Stimulated activated naive CD4-positive, alpha-beta T cell treated with Interleukin-2 at 50 U/mL for 16 hours (primary cell): ENCODE results near the gene NECAB3.

Source experiments
- DNase-seq: peaks from one replicate; lab custom pipeline; 2025; lab: John Stamatoyannopoulos, UW

The NECAB3 gene

GRCh38 chr20:33697129-33697528 is 22.9 kb upstream of the NECAB3 start:
- DNase-seq = no peak

DNA sequence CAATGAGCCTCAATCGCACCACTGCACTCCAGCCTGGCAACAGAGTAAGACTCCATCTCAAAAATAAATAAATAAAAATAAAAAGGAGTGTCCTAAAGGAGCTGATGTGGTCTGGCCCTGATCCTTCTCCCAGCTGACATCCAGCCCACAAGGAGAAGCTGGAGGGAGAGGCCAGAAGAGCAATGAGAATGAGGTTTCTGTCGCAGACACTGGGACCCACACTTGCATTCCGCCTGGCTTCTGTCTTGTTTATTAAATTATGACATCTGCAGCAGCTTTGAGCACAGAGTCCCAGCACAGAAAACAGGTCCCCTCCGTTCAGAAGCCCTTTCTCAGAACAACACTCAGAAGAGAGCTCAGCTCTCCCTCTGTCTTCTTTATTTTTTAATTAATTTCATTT is 22.2 kb upstream of the NECAB3 start:
- DNase-seq = no peak

GRCh38 chr20:33694639-33695012 is 20.4 kb upstream of the NECAB3 start:
- DNase-seq = no peak

DNA sequence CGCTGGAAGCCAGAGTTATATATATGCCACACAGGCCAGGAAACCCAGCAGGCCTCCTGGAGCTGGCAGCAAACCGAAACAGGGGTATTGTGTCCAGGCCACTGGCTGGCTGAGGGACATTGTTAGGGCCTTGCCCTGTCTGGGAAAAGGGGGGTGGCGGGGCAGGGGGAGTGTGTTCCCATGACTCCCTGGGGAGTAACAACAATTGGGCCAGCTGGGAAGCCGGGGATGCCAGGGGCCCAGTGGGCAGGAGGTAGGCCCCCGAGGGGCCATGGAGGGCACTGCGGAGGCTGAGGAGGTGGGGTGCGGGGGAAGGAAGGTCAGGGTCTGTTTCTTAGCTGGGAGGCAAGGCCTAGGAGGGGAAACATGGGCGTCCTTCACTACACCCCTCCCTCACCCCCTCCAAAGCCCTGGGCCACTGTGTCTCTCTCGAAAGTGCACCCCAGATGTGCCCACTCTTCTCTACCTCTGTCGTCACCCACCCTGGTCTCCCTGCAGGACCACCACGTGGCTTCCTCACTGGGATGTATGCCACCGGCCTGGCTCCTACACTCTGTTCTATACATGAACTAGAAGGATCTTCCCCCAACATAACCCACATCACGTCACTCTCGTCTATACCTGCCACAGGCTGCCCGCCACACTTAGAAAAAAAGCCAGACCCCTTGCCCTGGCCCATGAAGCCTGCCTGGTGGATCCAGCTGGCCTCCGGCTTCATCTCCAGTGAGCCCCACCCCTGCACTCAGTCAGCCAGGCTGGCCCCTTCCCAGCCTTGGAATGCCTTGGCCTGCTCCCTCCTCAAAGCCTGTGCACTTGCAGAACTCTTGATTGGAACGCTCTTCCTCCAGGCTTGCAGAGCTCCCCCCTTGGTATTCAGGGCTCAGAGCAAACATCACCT is 19.8 kb upstream of the NECAB3 start:
- no peak for DNase-seq

DNA sequence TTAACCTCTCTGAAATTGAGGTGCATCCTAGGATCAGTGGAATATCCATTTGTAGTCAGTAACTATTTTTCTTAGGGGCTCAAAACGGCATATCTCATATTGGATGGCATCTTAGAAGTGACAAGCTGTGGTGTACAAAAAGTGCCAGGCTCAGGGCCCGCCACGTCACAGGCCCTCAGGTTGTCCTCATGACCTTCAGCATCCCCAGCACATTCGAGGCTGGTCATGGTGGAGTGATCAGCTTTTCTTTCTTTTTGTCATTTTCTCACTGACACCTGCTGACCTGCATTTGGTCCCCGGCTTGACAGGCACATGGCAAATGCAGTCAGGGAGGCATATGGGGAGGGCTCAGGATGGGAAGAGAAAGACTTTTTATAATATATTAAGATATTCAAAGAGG is 19.1 kb upstream of the NECAB3 start:
- no peak for DNase-seq

DNA sequence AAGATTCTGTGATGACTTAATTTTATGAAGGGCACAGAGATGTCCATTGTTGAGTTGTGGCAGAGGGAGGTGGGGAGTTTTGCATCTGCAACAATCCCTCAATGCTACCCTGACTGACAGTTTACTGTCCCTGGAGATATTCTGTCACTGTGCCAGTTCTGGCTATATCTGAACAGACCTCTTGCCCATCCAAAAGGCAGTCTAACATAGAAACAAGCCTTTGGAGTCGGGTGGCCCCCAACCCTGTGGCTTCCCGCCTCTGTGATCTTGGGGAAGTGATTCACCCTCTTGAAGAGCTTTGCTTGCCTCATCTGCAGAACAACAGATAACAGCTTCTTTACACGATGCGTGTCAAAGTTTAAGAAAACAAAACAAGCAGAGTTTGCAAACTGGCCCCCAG is 15.7 kb upstream of the NECAB3 start:
- DNase-seq = peak; percentile 25

- DNase-seq = no peak
These were observed 15.3 kb upstream of the NECAB3 start for GRCh38 chr20:33689493-33689892.

GRCh38 chr20:33688938-33689424 is 14.8 kb upstream of the NECAB3 start:
- no peak for DNase-seq

DNA sequence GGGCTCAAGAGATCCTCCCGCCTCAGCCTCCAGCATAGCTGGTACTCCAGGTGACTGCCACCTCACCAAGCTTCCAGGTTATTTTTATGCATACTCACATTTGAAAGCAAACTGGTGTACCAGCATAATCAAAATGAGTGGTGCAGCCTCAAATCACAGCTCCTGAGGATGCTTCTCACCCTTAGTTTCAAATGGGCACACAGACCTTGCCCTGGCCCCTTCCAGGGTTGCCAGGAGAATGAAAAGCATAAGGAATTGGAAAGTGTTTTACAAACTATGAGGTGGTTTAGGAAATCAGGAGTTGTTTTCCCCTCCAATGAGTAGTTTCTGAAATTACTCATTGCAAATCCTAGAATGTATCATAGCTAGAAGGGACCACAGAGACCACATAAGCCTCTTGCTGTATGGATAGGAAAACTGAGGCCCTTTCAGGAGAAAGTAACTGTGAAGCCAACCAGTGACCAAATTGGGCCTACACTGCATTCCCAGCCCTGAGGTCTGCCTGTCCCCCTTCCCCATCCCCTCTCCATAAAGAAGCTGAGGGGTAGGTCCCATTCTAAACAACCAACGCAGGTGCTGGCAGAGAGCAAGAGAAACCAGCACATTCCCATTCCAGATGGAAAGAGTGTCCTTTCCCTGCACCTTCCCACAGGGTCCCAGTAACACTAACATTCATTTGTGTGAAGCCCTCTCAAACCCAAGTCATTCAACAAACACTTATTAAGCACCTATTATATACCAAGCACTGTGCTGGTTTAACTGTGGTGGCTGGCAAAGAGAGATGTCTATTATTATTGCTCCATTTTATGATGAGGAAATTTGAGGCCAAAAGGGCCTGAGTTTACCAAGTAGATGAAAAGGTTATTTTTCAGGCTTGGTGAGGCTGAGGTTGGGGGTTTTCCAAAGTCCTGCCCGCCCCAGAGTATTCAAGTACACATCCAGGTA is 14.0 kb upstream of the NECAB3 start:
- DNase-seq = no peak

DNA sequence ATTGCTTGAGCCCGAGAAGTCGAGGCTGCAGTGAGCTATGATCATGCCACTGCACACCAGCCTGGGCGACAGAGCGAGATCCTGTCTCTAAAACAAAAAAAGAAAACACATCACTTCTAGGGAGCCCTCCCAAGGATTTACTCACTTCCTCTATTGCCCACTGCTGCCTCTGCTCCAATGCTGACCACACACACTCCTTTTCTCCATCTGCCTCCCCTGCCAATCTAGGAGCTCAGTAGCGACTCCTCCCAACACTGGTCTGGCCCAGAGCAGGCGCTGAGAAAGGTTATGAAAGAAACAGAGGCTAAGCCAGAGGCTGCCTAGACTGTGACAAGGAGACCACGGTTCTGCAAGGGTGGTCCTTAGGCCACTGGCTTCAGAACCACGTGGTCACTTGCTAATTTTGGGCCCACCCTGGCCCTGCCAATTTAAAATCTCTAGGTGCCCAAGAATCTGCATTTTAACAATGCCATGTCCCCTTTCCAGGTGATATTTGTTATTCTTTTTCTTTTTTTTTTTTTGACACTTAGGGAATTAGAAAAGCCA is 13.2 kb upstream of the NECAB3 start:
- no peak for DNase-seq

DNA sequence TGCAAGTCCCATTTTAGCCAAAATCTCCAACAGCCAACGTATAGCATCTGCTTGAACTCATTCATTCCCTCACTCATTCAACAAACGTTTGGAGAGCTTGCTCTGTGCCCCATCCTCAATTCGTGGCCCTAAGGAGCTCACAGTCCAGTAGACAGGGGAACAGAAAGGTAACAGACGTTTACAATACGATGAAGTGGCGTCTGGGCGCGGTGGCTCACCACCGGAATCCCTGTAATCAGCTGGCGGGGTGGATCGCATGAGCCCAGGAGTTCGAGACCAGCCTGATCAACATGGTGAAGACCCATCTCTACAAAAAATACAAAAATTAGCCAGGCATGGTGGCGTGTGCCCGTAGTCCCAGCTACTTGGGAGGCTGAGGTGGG is 12.7 kb upstream of the NECAB3 start:
- DNase-seq = no peak

DNA sequence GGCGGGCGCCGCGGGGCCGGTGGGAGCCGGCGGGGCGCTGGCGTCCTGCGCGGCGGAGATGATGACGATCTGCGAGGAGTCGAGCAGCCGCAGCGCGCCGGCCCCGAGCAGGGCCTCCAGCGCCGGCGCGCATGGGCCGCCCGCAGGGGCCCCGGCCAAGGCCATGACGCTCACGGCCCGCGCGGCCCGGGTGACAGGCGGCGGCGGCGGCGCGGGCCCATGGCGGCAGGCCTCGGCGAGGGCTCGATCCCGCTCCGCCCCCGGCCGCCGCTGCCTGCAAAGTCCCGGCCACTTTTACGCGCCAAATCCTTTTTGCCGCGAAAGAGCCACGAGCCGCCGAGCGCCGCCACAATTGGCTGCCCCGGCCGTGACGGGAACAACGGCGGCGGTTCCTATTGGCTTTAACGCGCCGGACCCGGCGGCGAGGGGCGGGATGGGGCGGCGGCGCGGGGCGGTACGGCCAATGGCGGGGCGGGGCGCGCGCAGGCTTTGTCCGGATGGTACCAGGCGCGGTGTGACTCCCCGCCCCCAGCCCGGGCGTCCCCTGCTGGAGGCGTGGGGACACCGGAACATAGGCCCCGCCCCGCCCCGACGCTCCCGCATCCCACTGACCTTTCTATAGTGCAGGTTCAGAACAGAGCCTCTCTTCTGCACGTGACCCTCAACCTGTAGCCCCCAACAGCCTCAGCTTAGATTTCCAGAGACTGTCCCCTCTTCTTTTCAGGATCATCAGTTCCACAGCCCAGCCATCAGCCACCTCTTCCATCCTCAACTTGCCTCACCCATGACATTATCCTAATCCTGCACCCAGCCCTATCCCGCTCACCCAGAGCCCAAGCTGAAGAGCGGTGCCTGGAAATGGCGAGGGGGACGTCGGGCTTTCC is 12.1 kb upstream of the NECAB3 start, which contains the start of gene E2F1:
Gene E2F1 (minus strand): TSS at position 286 of the 884 bp plus-strand sequence. CDS start 121 bp downstream, at position 165.
- DNase-seq = peak; percentile 93

GRCh38 chr20:33685328-33686099 is 11.3 kb upstream of the NECAB3 start:
- DNase-seq = peak; percentile 37

DNA sequence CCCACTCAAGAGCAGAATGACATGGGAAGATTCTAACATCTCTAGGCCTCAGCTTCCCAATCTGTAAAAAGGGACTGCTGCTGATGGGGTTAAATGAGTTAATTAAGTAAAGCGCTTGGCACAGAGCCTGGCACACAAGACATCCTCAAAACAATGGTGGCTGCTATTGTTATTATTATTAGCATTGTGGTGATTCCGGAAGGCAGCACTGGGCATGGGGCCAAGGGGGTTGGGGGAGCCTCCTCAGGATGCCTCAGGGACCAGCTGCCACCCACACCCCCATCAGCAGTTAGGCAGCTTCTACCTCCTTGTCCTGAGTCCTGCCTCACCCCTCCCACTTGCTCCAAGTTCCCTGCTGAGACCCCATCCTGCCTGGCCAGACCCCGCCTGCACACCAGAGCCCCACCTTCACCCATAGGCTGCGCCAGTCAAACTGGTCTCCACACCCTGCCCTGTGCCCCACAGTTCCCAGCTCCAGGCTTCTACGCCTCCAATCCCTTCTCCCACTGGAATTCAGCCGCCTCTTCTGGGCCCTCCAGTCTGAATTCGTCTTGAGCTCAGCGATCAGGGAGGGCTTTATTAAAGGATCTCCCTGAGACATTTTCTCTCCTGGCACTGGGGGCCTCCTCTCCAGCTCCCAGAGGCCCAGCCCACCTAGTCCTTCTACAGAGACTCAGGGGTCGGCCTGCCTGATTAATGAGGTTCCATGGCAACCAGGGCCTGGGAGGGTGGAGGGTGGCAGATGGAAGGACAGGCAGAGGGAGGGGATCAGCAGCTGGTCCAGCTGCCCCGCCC is 10.5 kb upstream of the NECAB3 start:
- no peak for DNase-seq

DNA sequence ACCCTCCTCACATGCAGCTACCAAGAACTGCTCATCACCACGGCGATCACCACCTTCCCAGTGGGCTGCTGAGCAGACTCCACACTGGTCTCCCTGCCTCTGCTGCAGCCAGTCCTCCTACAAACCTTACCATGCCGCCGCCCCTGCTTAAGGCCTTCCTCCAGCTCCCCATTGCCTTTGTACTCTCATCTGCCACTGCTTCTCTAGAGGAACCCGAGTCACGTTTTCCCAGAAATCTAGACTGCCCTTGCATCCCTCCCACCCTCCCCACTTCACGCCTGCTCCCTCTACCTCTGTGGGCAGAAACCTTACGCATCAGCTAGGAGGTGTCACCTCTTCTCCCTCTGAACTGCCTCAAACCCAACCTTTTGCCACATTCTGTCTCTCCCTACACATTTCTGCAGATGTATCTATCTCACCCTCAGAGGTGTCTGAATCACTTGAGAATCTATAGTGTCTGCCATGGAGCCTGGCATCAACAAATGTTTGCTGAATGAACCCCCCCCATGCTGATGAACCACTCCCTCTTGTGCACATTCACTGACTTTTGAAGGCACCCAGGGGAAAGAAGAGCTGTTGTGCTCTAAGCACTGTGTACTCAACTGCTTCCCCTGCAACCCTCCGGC is 7.6 kb upstream of the NECAB3 start:
- no peak for DNase-seq

GRCh38 chr20:33681288-33681687 is 7.1 kb upstream of the NECAB3 start:
- no peak for DNase-seq

DNA sequence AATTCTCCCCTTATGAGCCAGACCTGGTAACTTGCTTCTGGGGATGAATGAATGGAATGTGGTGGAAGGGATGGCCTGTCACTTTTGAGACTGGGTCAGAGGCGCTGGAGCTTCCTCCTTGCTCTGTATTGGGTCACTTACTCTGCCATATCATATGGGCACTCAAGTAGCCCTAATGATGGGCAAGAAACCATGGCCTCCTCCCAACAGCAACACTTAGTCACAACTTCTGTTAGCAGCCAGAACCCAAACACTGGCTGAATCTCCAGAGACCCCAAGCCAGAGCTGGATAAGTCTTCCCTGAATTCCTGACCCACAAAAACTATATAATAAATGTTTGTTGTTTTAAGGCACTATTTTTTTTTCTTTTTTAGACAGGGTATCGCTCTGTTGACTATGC is 6.5 kb upstream of the NECAB3 start:
- no peak for DNase-seq

DNA sequence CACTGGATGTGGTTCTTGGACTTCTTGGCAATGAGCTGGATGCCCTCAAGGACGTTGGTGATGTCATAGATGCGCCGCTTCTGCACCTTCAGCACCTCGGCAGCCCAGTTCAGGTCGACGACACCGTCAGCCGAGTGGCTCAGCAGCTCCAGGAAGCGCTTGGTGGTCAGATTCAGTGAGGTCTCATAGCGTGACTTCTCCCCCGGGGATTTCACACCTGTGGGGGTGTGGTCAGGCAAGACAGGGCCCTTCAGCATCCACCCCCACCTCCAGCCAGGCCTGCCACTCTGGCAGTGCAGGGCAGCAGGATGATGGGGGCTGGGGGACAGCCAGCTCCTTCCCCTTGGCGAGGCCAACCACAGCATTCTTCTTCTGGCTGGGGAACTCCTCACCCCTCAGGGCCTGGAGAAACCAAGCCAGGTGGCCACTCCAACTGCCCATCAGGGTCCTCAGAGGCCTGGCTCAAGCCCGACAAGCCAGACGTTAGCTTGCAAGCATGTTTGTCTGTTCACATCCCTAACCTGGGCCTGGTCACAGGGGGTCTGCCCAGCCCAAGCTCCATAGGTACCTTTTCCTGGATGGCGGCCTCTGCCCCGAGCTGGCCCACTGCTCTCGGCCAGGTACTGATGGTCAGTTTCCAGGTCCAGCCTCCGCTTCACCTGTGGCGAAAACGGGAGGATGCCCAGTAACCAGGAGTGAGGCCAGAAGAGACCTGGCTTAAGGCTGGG is 5.7 kb upstream of the NECAB3 start:
- peak; percentile 28 for DNase-seq
